Neuron (in vitro differentiated cells): ENCODE results near the gene ARMH3.

ENCODE experiments used
- H2AFZ ChIP-seq: one replicate; pipeline ENCODE4 v1.6.1; 2013; ENCODE audit warnings: low read depth, mild to moderate bottlenecking, inconsistent platforms, low read length, moderate library complexity
- H3K27me3 ChIP-seq: one replicate; pipeline ENCODE4 v1.6.1; 2013; ENCODE audit warnings: low read length; ENCODE audit not compliant: insufficient read depth
- H3K36me3 ChIP-seq: one replicate; pipeline ENCODE4 v1.6.1; 2013; ENCODE audit warnings: low read length; ENCODE audit not compliant: insufficient read depth
- H3K4me1 ChIP-seq: one replicate; pipeline ENCODE4 v1.6.1; 2013; ENCODE audit warnings: low read length; ENCODE audit not compliant: insufficient read depth
- H3K4me3 ChIP-seq: 2 replicates; pipeline ENCODE4 v1.5.1; 2013; ENCODE audit warnings: mild to moderate bottlenecking, low read length, moderate library complexity
- H3K9me3 ChIP-seq: one replicate; pipeline ENCODE4 v1.6.1; 2013; ENCODE audit warnings: low read length

ARMH3 gene

DNA sequence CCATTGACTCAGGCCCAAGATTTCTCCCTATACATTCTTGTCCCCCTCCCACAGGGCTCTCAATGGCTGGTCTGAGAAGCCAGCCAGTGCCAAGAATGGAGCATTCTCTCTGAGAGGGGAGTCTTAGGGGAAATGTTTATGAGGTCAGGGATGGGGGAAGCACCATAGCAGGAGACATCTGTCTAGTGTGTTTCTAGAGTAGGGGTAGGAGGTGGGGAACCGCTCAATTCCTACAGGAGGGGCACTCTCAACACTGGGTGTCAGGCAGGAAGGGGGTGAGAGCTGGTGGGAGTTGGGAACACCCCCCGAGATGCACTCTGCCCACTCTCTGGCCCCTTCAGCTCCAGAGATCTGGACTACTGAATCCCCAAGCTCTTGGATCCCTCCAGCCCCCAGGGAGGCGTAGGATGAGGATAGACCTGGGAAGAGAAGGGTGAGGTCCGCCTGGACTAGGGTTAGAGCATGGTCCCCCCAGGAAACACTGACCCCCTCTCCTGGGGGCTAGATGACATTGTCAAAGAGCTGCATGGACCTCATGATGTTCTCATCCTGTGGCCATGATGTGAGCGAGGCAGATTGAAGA, 229.0 kb downstream of the ARMH3 start:
- Histone ChIP-seq H2AFZ (no peak overlapping the region), H3K27me3 (no peaks in the 10 kb centered on the region), H3K36me3 (peaks cover 7% of the 10 kb centered on the region), H3K9me3 (no peaks in the 10 kb centered on the region), H3K4me1 (no peaks in the 10 kb centered on the region), H3K4me3 (no peak overlapping the region)

DNA sequence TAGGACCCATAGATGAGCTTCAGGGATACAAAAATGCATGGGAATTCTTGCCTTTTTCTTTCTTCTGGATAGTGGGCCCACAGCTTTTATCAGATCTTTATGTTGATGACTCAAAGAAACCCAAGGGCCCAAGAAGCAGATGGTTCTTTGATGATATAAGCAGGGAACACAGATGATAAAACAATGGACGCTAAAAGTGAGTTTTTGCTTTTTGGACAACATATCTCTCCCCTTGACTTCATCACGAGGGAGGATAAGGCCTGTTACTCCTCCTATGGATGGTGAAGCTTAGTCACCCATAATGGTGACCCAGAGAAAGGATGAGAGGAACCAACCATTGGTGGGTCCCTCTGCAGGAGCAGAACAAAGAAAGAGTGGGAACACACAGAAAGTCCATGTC, 231.2 kb downstream of the ARMH3 start:
- Histone ChIP-seq H3K4me1 (no peaks in the 10 kb centered on the region), H3K9me3 (no peaks in the 10 kb centered on the region), H3K36me3 (peaks cover 7% of the 10 kb centered on the region), H3K27me3 (no peaks in the 10 kb centered on the region), H2AFZ (no peak overlapping the region), H3K4me3 (no peak overlapping the region)

DNA sequence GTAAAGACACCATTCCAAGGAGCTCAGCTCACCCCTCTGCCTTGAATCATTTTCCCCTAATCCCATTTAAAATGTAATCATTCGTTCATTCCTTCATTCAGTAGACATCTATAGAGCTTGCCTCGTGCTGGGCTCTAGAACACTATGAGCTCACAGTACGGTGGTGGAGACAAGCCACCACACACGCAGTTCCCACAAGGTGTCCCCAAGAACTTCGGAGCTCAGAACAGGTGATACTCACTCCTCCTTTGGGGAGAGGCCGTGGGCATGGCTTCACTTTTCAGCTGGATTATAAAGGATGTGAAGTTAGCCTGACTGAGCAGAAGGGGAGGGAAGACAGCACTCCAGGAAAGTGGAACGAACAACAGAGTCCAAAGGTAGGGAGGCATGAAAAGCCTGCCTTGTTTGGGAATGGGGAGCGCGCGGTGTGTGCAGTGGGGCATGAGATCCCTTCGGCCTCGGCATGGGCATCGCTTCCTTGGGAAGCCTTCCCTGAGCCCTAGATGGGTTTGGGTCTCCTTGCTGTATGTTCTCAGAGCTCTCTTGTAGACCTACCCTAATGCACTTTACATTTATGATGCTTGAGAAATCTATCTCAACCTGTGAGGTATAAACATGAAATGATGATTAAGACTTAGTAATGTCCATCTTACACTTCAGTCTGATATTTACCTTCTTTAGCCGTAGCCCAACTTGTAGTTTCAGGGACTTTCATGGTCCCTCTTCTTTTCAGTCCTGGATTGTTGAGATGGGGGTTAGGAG, 236.9 kb downstream of the ARMH3 start:
- H3K27me3 ChIP-seq = no peaks in the 10 kb centered on the region
- H2AFZ ChIP-seq = peak overlapping the region; percentile 74
- H3K36me3 ChIP-seq = no peaks in the 10 kb centered on the region
- H3K4me3 ChIP-seq = peak overlapping the region; percentile 89
- H3K4me1 ChIP-seq = peaks cover 22% of the 10 kb centered on the region
- H3K9me3 ChIP-seq = no peaks in the 10 kb centered on the region

DNA sequence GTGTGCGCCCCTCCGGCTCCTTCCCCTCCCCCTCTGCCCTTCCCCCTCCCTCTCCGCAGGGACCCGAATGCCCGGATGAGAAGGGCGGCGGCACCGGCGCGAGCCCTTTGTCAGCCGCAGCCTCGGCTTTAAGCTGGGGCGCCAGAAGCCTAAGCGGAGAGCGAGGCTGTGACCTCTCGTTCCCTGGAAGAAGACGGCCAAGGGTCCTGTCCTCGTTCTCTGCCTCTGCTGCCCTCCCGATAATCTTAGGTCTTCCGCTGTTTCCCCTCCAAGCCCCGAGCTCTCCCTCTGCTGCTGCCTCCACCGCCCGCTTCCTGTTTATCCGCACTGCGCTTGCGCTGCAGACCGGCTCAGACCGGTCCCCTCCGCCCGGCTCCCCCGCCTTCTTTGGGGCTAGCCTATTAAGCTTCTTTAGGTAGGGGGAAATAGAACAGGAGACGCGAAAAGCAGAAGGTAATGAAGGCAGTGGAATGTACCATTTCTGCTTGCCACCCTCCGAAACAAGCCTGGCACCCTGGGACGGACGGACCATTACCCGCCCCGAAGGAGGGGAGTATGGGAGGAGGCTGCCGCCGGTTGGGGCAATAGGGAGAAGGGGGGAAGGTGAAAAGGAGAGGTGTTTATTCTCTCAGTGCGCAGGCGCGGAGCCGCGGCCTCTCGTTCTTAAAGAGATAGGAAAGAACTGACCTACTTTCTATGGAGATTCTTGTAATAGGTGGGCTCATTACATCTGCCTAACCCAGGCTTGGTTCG, 237.7 kb downstream of the ARMH3 start, which contains the start of gene OGA:
TSS of gene OGA (minus strand) at position 326 of the 753 bp plus-strand sequence. CDS start 422 bp downstream, outside the sequence.
- Histone ChIP-seq H3K4me3 (peak within 1 kb of the TSS; percentile 89), H3K9me3 (no peaks in the 10 kb centered on the region), H3K36me3 (peaks cover 3% of the 10 kb centered on the region), H2AFZ (peak within 1 kb of the TSS; percentile 74), H3K27me3 (no peaks in the 10 kb centered on the region), H3K4me1 (peaks cover 24% of the 10 kb centered on the region)

DNA sequence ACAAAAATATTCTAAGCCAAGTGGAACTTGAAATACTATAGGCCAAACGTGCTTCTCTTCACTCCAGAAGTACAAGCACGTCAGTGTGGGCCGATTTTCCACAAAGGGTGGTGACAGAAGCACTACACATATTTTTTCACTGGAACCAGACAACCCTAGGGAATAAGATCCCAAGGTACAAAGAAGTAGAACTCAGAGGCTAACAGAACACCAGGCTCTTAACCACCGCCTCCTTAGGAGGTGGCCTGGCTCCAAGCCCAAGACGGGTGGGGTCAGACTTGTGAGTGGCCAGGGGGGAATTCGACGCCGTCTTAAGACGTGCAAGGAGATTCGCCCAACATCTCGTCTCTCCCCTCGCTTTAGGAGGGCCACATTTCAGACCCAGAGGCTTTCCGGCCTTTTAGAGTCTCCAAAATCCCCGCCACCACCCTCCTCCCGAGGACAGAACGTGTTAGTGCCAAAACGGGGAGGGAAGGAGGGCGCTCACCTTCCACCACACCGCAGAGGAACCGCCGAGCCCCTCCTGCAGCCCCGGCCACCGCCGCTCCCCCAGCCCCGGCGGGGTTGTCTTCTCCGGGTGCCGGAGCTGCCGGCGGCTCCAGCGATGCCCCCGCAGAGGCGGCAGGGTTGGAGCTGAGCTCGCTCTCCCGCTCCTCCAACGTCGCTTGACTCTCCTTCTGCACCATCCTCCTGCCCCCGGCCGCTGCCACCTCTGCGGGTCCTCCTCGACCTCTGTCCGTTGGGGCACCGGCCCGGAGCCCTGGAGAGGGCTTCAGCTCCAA, 238.4 kb downstream of the ARMH3 start:
- peaks cover 27% of the 10 kb centered on the region for H3K4me1 ChIP-seq
- peaks cover 10% of the 10 kb centered on the region for H3K36me3 ChIP-seq
- no peaks in the 10 kb centered on the region for H3K27me3 ChIP-seq
- peak overlapping the region; percentile 89 for H3K4me3 ChIP-seq
- no peak overlapping the region for H2AFZ ChIP-seq
- no peaks in the 10 kb centered on the region for H3K9me3 ChIP-seq

DNA sequence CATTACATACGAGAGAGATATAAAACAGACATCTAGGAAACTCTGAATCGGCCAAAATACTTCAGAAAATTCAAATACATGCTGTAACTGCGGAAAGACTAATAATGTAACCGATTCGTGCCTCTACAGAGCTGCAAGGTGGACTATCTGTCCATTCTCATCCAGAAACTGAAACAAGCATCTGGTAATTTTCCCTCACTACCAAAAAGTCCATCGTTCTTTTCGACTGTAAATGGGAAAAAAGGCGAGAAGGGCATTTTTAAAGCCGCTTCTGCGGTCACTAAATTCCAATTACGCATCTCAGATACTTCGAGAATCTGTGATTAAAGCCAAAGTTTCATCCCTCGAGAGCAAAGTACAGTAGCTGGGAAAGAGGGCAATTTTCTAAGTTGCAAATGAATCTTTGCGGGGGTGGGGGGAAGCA, 239.0 kb downstream of the ARMH3 start:
- no peaks in the 10 kb centered on the region for H3K9me3 ChIP-seq
- no peak overlapping the region for H2AFZ ChIP-seq
- peaks cover 16% of the 10 kb centered on the region for H3K36me3 ChIP-seq
- H3K27me3 ChIP-seq = no peaks in the 10 kb centered on the region
- peak overlapping the region; percentile 89 for H3K4me3 ChIP-seq
- peaks cover 27% of the 10 kb centered on the region for H3K4me1 ChIP-seq

DNA sequence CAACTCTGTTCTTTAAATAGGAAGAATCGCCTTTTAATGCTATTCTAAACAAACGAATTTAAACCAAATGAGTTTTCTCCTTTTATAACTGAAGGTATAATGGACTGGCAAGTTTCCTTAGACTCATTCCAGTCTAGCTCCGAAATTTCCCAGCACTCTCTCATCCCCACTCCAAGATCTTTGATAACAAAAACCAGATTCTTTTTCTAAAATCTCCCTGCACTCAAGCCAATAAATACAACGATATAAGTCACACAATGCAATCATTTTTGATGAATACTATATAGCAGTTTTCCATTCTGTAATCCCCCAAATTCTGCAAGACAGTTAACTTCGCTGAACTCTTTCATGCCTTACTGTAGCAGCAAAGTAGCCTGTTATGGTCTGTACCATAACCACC, 239.6 kb downstream of the ARMH3 start:
- peak overlapping the region; percentile 89 for H3K4me3 ChIP-seq
- no peak overlapping the region for H2AFZ ChIP-seq
- peaks cover 21% of the 10 kb centered on the region for H3K36me3 ChIP-seq
- no peaks in the 10 kb centered on the region for H3K27me3 ChIP-seq
- H3K9me3 ChIP-seq = no peaks in the 10 kb centered on the region
- peaks cover 27% of the 10 kb centered on the region for H3K4me1 ChIP-seq

DNA sequence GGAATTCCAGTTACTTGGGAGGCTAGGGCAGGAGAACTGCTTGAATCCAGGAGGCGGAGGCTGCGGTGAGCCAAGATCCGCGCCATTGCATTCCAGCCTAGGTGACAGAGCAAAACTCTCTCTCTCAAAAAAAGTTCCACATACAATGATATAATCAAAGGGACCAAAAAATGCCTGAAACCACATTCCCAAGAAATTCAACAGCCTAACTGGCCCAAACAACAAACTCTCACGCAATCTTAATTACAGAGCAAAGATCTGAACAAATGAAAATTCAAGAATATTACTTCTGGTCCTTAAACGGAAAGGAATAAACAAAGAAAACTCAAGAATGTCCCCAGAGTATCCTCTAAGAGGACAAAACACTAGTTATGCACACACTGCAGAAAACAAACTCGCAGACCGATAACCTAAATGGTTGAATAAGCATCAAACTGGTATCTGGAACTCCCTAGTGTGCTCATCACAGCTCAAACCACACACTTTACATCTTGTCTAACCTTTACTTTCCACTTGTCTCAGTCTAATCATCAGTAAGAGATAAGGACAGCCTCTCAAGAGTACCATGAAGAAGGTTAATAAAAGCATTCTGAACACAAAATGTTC, 241.4 kb downstream of the ARMH3 start:
- peaks cover 27% of the 10 kb centered on the region for H3K4me1 ChIP-seq
- no peak overlapping the region for H2AFZ ChIP-seq
- H3K27me3 ChIP-seq = no peaks in the 10 kb centered on the region
- no peaks in the 10 kb centered on the region for H3K9me3 ChIP-seq
- H3K4me3 ChIP-seq = peak overlapping the region; percentile 89
- peaks cover 39% of the 10 kb centered on the region for H3K36me3 ChIP-seq

DNA sequence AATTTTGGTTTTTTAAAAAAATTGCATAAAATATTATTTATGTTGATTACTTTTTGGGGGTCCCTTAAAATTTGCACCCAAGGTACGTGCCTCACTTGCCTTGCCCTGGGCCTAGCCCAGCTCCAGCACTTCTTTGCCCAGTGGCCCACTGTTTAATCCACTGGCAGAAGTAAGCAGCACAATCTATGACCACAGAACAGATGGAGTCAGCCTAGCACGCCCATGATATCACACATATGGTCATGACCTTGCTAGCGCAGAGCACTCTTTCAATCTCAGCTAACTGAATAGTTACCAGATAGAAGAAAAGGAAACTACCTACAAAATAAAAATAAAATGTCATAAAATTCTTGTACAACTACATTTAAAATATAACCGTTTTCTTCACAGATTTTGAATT, 243.4 kb downstream of the ARMH3 start:
- Histone ChIP-seq H2AFZ (no peak overlapping the region), H3K27me3 (no peaks in the 10 kb centered on the region), H3K4me1 (peaks cover 18% of the 10 kb centered on the region), H3K4me3 (no peak overlapping the region), H3K9me3 (no peaks in the 10 kb centered on the region), H3K36me3 (peaks cover 55% of the 10 kb centered on the region)

DNA sequence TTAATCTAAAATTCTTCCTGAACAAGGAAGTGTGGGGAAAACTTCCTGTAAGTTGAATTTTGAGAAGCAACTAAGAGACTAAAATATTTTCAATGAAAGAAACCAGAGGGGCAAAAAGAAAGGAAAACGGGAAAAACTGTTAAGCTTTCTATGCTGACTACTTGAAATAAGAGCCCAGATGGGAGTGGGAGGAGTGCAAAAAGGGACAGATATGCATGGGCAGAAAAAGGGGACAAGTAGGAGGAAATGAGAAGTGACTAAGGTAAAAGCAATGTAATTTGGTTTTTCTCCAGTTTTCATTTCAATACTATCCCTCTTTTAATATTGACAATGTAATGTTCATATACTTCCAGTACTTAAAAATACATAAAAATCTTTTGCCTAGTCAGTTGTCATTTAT, 248.8 kb downstream of the ARMH3 start:
- H3K9me3 ChIP-seq = peaks cover 4% of the 10 kb centered on the region
- no peaks in the 10 kb centered on the region for H3K27me3 ChIP-seq
- H3K36me3 ChIP-seq = peaks cover 87% of the 10 kb centered on the region
- no peak overlapping the region for H2AFZ ChIP-seq
- no peaks in the 10 kb centered on the region for H3K4me1 ChIP-seq
- H3K4me3 ChIP-seq = no peak overlapping the region

DNA sequence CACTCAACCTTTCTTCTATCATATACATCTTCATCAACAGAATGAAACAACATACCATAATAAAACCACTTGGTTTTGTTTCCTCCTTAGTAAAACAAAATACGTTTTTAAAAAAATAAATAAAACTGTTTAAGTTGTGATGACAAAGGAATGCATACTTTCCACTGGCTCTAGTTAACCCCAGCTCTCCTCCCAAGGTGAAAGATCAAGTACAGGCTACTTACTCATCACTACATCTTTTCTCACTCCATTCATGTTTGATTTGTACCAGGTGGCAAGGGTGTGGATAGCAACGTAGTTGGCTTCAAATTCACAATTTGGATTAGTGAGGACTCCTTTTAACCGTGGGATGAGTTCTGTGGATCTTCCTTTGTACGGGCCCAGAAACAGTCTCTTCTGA, 252.5 kb downstream of the ARMH3 start:
- Histone ChIP-seq H3K36me3 (peaks cover 89% of the 10 kb centered on the region), H3K27me3 (no peaks in the 10 kb centered on the region), H3K4me1 (no peaks in the 10 kb centered on the region), H3K9me3 (peaks cover 4% of the 10 kb centered on the region), H2AFZ (no peak overlapping the region), H3K4me3 (no peak overlapping the region)

DNA sequence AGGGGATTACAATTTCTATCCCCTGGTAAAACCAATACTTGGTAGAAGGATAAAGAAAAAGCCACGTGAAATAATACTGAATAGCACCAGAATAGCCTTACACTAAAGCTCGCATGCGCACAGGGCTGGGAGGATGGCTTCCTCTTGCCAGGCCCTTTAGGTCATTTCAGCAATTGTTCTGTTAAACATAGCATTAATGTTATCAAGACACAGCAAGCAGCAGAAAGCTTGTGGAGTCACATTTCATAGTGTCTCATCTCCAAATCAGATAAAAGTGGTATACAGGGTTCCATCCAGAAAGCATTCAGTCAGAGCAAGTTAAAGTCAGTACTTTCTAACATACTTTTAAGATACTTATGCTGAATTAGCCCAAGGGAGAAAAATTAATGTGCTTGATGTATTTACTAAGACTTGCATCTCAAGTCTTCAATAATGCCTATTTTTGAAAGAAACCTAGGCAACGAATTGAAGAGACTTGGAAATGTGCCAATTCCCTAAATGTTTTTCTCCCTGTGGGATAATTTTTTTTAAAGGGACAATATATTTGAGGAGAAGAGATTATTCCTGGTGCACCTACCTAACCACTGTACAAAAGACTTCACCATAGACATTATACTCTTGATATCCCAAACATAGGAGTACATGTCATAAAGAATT, 258.4 kb downstream of the ARMH3 start:
- Histone ChIP-seq H2AFZ (no peak overlapping the region), H3K36me3 (peaks cover 91% of the 10 kb centered on the region)

More for the DNA sequence above, 258.4 kb downstream of the ARMH3 start:
- H3K4me3 ChIP-seq = no peak overlapping the region
- no peaks in the 10 kb centered on the region for H3K4me1 ChIP-seq
- H3K9me3 ChIP-seq = no peaks in the 10 kb centered on the region
- H3K27me3 ChIP-seq = no peaks in the 10 kb centered on the region
